Nephron progenitor cell (in vitro differentiated cells): Measurements from ENCODE around the gene CD69.

Source experiments
- DNase-seq: peaks from one replicate; pipeline ENCODE4 v3.0.0; 2021
- H3K27ac Mint-ChIP-seq: 2 replicates; pipeline ENCODE4 v1.8.0; 2021; ENCODE audit warnings: mild to moderate bottlenecking, moderate library complexity, mixed read lengths
- H3K27me3 Mint-ChIP-seq: 2 replicates; pipeline ENCODE4 v1.8.0; 2021; ENCODE audit warnings: mild to moderate bottlenecking, low read depth, mixed read lengths; ENCODE audit not compliant: poor library complexity
- H3K36me3 Mint-ChIP-seq: 2 replicates; pipeline ENCODE4 v1.8.0; 2021; ENCODE audit warnings: low read depth, mixed read lengths
- H3K4me1 Mint-ChIP-seq: 2 replicates; pipeline ENCODE4 v1.8.0; 2021; ENCODE audit warnings: mixed read lengths
- H3K4me3 Mint-ChIP-seq: 2 replicates; pipeline ENCODE4 v1.8.0; 2021; ENCODE audit warnings: mild to moderate bottlenecking, moderate library complexity, mixed read lengths
- H3K9me3 Mint-ChIP-seq: 2 replicates; pipeline ENCODE4 v1.8.0; 2021; ENCODE audit warnings: mild to moderate bottlenecking, moderate library complexity, mixed read lengths
- CTCF ChIP-seq: fragments of 200-600 bp; sonication (generic); IDR thresholded peaks from 2 replicates; pipeline ENCODE4 v1.5.0; 2021; ENCODE audit warnings: antibody characterized with exemption

CD69 gene

GRCh38 chr12:9784816-9785215, 24.1 kb upstream of the CD69 start:
- Mint-ChIP-seq H3K4me1 (no peaks in the 10 kb centered on the region), H3K27ac (no peak overlapping the region), H3K36me3 (no peaks in the 10 kb centered on the region), H3K27me3 (peaks cover 2% of the 10 kb centered on the region), H3K4me3 (no peak overlapping the region), H3K9me3 (peaks cover 14% of the 10 kb centered on the region)
- TF ChIP-seq CTCF, result no peak
- no peak for DNase-seq

- DNase-seq, result no peak
- no peak for TF ChIP-seq CTCF
- peaks cover 9% of the 10 kb centered on the region for H3K9me3 Mint-ChIP-seq
- H3K27me3 Mint-ChIP-seq, result peaks cover 2% of the 10 kb centered on the region
- no peak overlapping the region for H3K27ac Mint-ChIP-seq
- H3K4me1 Mint-ChIP-seq, result no peaks in the 10 kb centered on the region
- H3K4me3 Mint-ChIP-seq, result no peak overlapping the region
- H3K36me3 Mint-ChIP-seq, result no peaks in the 10 kb centered on the region
Observed at GRCh38 chr12:9784326-9784725, 23.6 kb upstream of the CD69 start.

GRCh38 chr12:9782547-9783382, 22.1 kb upstream of the CD69 start:
- Mint-ChIP-seq H3K27ac (no peak overlapping the region), H3K9me3 (peaks cover 5% of the 10 kb centered on the region), H3K4me1 (no peaks in the 10 kb centered on the region), H3K27me3 (no peaks in the 10 kb centered on the region), H3K4me3 (no peak overlapping the region), H3K36me3 (no peaks in the 10 kb centered on the region)
- no peak for TF ChIP-seq CTCF
- DNase-seq, result no peak

- no peak overlapping the region for H3K4me3 Mint-ChIP-seq
- no peaks in the 10 kb centered on the region for H3K4me1 Mint-ChIP-seq
- H3K27ac Mint-ChIP-seq, result no peak overlapping the region
- no peak for TF ChIP-seq CTCF
- no peaks in the 10 kb centered on the region for H3K36me3 Mint-ChIP-seq
- H3K27me3 Mint-ChIP-seq, result no peaks in the 10 kb centered on the region
- no peak for DNase-seq
- H3K9me3 Mint-ChIP-seq, result peaks cover 5% of the 10 kb centered on the region
Observed at GRCh38 chr12:9781360-9781759, 20.7 kb upstream of the CD69 start.

- no peak for DNase-seq
- Mint-ChIP-seq H3K36me3 (no peaks in the 10 kb centered on the region), H3K9me3 (peaks cover 5% of the 10 kb centered on the region), H3K27ac (no peak overlapping the region), H3K27me3 (no peaks in the 10 kb centered on the region), H3K4me1 (no peaks in the 10 kb centered on the region), H3K4me3 (no peak overlapping the region)
- no peak for TF ChIP-seq CTCF
Observed at GRCh38 chr12:9779209-9779608, 18.5 kb upstream of the CD69 start.

- H3K4me3 Mint-ChIP-seq, result no peak overlapping the region
- DNase-seq, result no peak
- H3K4me1 Mint-ChIP-seq, result no peaks in the 10 kb centered on the region
- no peaks in the 10 kb centered on the region for H3K27me3 Mint-ChIP-seq
- H3K9me3 Mint-ChIP-seq, result peaks cover 5% of the 10 kb centered on the region
- H3K36me3 Mint-ChIP-seq, result no peaks in the 10 kb centered on the region
- H3K27ac Mint-ChIP-seq, result no peak overlapping the region
- TF ChIP-seq CTCF, result no peak
Observed at GRCh38 chr12:9776781-9777180, 16.1 kb upstream of the CD69 start.
